Activated CD4-positive, alpha-beta T cell treated with anti-CD3 and anti-CD28 coated beads, Interleukin-2, amount 50 U/mL, for 24 hours (primary cell): ENCODE results near the gene LTV1.

Experiments used
- DNase-seq, 2 donors: peaks; one replicate each; pipeline ENCODE4 v3.0.0-alpha.2; 2020; ENCODE audit warnings: low read depth in 1 of 2, low spot score in 1 of 2

The LTV1 gene

DNA sequence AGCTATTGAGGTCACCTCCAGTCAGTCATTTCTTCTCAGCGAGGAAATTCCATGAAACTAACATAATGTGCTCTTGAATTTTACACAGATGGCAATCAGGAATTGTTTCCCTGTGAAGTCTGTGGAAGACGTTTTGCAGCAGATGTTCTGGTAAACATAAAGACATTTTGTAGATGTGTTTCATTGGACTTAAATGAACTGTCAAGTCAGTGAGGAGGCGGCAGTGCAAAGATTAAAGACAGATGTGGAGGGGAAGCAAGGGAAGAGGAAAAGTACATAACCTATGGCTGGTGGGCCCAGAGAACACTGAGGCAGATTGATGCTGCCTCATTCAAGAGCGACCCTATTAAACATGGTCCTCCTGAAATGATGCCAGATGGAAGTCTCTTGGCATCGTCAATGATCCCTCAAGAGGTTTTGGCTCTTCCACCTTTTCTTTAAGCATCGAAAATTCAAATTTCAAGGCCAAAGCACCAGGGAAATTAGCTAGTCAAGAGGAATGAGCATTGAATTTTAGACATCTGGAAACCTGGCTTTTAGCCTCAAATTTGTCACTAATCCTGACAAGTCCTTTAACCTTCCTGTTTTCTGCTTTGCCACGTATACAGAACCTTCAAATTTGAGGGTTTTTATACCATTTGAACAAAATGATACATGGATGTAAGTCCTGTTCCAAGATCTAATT, 41.2 kb downstream of the LTV1 start:
- no peak for DNase-seq

DNA sequence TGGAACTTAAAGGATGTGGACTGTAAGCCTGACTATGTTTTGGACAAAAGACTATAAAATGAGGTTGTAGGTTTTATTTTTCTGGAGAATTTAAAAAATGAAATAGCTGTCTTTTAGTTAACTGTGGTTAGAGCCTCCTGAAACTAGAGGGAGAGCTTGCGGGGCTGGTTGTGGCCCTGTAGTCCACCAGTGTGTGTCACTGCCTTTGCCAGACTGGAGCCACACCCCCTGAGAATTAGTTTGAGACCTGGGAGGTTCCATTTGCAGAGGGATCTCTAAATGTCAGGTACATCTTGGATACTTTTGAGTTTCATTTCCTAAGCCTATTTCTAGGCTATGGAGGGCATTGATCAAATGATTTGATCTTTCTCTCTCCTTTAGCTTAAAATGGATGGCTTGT, 42.0 kb downstream of the LTV1 start:
- DNase-seq: no peak

DNA sequence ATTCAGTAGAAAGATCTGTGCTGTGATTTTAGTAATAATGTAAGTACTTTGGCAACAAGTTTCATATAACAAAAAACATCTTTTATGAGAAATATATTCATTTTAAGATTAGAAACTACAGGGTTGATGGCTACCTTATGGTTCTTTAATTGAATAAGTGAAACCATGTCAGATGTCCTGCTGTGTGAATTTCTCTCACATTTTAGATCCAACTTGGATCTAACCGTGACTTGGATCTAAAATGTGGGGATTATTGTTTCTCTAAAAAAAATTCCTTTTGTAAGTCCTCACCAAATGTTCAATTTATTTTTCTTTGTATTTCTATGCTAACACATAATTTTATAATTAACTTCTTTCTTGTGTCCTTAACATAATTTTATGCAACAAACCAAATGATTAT, 51.5 kb downstream of the LTV1 start:
- DNase-seq: no peak

DNA sequence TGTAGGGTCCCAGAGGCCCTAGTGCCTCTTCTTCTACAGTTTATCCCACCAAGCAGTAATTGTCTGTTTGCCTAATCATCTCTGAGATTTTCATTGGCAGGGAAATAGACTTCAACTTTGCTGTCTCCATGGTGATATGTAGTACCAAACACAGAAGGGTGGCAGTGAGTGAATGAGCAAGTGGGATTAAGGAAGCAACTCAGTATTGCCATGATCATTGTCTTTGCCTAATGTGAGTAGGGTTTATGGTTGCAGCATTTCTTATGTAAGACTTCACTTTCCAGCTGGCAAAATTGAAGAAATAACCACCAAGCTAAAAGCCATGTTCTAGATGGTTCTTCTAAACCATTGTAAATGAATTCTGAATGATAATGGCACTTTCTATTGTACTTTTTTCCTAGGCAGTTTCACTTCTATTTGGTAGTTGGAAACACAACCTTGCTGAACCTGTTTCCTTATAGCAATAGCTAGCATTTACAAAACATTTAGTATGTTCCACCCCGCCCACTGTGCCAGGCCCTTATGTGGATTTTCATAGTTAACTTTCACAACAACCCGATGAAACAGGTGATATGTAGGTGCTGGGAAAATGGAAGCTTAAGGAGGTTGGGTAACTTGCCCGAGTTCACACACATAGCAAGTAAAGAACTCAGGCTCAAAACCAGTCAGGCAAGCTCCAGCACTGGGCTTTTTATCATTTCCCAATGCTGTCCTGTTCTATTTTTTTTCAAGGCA, 53.2 kb downstream of the LTV1 start:
- no peak for DNase-seq

DNA sequence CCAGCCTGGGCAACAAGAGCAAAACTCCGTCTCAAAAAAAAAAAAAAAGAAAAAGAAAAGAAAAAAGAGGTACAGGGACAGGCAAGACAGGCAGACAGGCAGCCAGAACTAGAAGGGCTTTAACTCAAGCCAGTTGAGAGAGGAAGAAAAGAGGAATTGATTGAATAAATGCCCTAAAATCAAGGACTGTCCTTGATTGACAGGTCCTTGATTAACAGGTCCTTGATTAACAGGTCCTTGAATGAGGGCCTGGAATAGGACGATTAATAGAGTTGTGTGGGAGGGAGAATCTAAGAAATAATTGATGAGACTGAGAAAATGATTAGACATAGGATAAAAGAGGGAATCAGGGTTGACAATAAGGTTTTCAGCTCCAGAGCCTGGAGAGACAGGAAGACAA, 57.2 kb downstream of the LTV1 start:
- DNase-seq: no peak

DNA sequence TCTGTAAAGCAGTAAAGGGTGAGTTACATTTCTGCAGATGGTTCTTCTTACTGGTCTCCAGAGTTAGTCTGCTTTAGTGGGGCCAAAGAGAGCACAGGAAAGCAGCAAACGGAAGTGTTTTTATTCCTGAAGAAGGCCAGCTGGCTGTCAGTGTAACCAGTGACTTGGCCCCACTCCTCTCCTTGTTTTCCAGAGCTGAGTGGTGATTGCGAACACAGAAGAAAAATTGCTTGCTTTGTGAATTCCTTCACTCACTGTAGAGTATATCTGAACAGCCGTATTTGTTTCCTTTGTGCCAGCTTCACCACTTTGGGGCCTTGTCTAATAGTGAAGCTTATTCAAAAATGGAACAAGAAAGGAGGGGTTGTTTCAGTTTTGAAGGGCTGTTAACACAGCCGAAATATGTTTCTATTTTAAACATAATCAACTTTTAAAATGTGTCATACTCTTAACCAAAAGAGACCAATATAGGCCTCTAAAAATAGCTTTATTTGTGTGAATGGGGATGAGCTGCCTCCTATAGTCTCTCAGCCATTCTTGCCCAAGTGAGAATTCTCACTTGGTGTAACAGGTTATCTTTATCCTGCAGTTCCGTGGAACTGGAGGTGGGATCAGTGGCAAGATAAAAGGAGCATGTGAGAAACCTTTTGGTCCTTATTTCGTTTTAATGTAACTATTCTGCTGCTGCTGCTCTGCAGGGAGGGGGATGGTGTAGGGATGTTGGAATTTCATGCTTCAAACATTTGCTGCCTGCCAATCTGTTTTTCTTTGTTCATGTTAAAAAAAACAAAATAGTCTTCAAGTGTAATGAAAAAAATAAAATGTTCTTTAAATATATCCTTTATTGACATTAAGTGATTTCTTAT, 59.0 kb downstream of the LTV1 start:
- no peak for DNase-seq

DNA sequence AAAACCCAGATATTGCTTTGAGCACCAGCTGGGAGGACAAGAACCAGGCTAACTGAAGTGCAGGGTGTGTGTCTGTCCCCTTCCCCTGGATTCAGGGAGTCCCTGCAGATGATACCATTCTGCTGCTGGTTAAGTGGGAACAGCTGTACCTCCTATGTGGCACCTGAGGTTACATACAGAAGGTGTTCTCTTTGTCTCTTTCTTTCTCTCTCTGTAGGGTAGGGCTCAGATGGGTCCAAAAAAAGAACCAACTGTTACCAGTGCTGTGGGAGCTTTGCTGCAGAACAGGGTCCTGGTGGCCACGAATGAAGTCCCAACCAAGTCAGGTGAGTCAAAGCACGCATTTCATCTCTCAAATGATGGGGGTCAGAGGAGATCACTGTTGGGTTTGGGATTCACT, 59.7 kb downstream of the LTV1 start:
- no peak for DNase-seq

DNA sequence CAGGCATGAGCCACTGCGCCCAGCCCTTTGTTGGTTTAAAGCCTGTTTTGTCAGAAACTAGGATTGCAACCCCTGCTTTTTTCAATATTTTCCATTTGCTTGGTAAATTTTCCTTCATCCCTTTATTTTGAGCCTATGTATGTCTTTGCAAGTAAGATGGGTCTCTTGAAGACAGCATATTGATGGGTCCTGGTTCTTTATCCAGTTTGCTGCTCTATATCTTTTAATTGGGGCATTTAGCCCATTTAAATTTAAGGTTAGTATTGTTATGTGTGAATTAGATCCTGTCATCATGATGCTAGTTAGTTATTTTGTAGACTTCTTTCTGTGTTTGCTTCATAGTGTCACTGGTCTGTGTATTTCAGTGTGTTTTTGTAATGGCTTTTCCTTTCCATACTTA, 67.9 kb downstream of the LTV1 start:
- DNase-seq: no peak

DNA sequence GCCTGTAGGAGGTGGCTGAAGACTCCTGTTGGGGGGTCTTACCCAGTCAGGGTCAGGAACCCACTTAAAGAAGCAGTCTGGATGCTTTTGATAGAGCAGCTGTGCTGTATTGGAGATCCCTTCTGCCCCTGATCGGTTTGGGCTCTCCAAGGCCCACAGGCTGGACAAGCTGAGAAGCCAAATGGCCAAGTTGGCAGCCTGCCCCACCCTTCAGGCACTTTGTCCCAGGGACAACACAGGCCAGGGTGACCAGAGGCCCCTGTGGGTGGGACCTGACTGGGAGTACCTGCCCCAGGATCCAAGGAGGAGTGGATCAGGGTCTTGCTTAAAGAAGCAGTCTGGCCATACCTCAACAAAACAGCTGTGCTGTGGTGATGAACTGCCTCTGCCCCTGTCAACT, 69.5 kb downstream of the LTV1 start:
- DNase-seq: no peak
